OCI-LY7 (cell line): ENCODE data around the gene PXN. TPM values are rescaled to one million over a fixed set of nuclear protein-coding genes. Genes with fewer than 3 reads are reported as not detected.

ENCODE experiments used
- BruUV-seq: library from RNA; stranded (reverse); fragments of 400-500 nt; replicated peaks from 2 replicates; lab custom pipeline; 2021; lab: Mats Ljungman, UMichigan
- CTCF ChIA-PET: fragments of 300-600 bp; sonication (Branson Sonifier 250); formaldehyde crosslinking; loops from one replicate; lab custom pipeline; 2022; ENCODE audit warnings: antibody characterized with exemption; ENCODE audit not compliant: unreplicated experiment; lab: Charles Lee
- POLR2A ChIA-PET: fragments of 300-600 bp; sonication (Branson Sonifier 250); formaldehyde crosslinking; loops from one replicate; lab custom pipeline; 2022; ENCODE audit warnings: antibody characterized with exemption; lab: Charles Lee
- DNase-seq: peaks from one replicate; pipeline ENCODE4 v3.0.0-alpha.2; 2015; ENCODE audit warnings: low spot score
- H2AFZ ChIP-seq: fragments of 200-600 bp; sonication (generic), shearing (Covaris generic); 2 replicates; pipeline ENCODE4 v1.6.1; 2014; ENCODE audit warnings: mild to moderate bottlenecking, antibody characterized with exemption, low read length, moderate library complexity
- H3K27ac ChIP-seq: fragments of 200-600 bp; sonication (generic); 2 replicates; pipeline ENCODE4 v1.5.1; 2014; ENCODE audit warnings: mixed run types, low read depth, mild to moderate bottlenecking, moderate library complexity, low read length, inconsistent platforms; ENCODE audit not compliant: poor library complexity, severe bottlenecking
- H3K36me3 ChIP-seq: fragments of 200-600 bp; sonication (generic); 2 replicates; pipeline ENCODE4 v1.6.1; 2014; ENCODE audit warnings: mild to moderate bottlenecking, antibody characterized with exemption, low read length, moderate library complexity, mixed read lengths; ENCODE audit not compliant: insufficient read depth
- H3K4me1 ChIP-seq: fragments of 200-600 bp; sonication (generic); 2 replicates; pipeline ENCODE4 v1.5.1; 2014; ENCODE audit warnings: mild to moderate bottlenecking, low read length; ENCODE audit not compliant: insufficient read depth, poor library complexity, severe bottlenecking
- H3K4me2 ChIP-seq: fragments of 200-600 bp; sonication (generic); 2 replicates; pipeline ENCODE4 v1.6.1; 2014; ENCODE audit warnings: mild to moderate bottlenecking, low read length
- H3K4me3 ChIP-seq: fragments of 200-600 bp; sonication (generic); 2 replicates; pipeline ENCODE4 v1.5.1; 2014; ENCODE audit warnings: mild to moderate bottlenecking, low read depth, low read length; ENCODE audit not compliant: poor library complexity, severe bottlenecking
- H3K79me2 ChIP-seq: fragments of 200-600 bp; sonication (generic); 2 replicates; pipeline ENCODE4 v1.6.1; 2016; ENCODE audit warnings: low read depth, mild to moderate bottlenecking, low read length, moderate library complexity, mixed read lengths; ENCODE audit not compliant: insufficient read depth
- H3K9me2 ChIP-seq: fragments of 200-600 bp; sonication (generic); 2 replicates; pipeline ENCODE4 v1.6.1; 2016; ENCODE audit warnings: mild to moderate bottlenecking, low read length, mixed read lengths; ENCODE audit not compliant: insufficient read depth
- H3K9me3 ChIP-seq: fragments of 200-600 bp; sonication (generic); 2 replicates; pipeline ENCODE4 v1.6.1; 2014; ENCODE audit warnings: mild to moderate bottlenecking, mixed run types, low read length, mixed read lengths
- H4K20me1 ChIP-seq: fragments of 200-600 bp; sonication (generic); 2 replicates; pipeline ENCODE4 v1.6.1; 2014; ENCODE audit warnings: mild to moderate bottlenecking, antibody characterized with exemption, low read length, moderate library complexity, mixed read lengths; ENCODE audit not compliant: insufficient read depth
- EZH2phosphoT487 ChIP-seq: fragments of 200-600 bp; sonication (generic); IDR thresholded peaks from 2 replicates; pipeline ENCODE4 v1.6.1; 2018; ENCODE audit warnings: low read depth, borderline replicate concordance, mild to moderate bottlenecking, mixed run types, antibody characterized with exemption, low read length, moderate library complexity, mixed read lengths
- intact Hi-C: fragments of 100-400 bp; cut with micrococcal nuclease; formaldehyde crosslinking; loops from one replicate; pipeline ENCODE4 v1.10.0; 2022; ENCODE audit not compliant: unreplicated experiment
- total RNA-seq, 2 experiments: library from RNA; depleted of rRNA in 1 of 2; stranded (reverse); fragments of >200 nt in 1 of 2; shearing (Covaris generic) in 1 of 2; gene quantifications; 2 replicates each; pipeline ENCODE4 v1.2.3, GENCODE V29; 2014 to 2022
- TF ChIP-seq, protein P1 (sequence below): fragments of 200-600 bp; sonication (generic); conservative IDR thresholded peaks from 2 replicates; pipeline ENCODE4 v1.5.1; 2014; ENCODE audit warnings: mild to moderate bottlenecking, antibody characterized with exemption, low read length, moderate library complexity, mixed read lengths

Gene PXN
- total RNA-seq, 2 experiments from 2014 or later = 8.6 to 22.9 TPM

DNA sequence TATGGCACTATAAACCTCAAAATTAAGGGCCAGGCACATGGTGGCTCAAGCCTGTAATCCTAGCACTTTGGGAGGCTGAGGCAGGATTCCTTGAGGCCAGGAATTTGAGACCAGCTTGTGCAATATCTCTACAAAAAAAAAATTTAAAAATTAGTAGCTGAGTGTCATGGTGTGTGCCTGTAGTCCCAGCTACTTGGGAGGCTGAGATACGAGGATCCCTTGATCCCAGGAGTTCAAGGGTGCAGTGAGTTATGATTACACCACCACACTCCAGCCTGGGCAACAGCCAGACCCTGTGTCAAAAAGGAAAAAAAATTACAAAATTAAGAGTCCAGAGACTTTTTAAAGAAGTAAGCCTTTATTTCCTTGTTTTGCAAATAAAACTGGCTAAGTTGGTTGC, 69.2 kb downstream of the PXN start:
- Histone ChIP-seq H3K36me3 (peaks cover 66% of the 10 kb centered on the region), H3K27ac (peak overlapping the region; percentile 95), H3K79me2 (peaks cover 91% of the 10 kb centered on the region), H2AFZ (no peak overlapping the region), H3K9me3 (no peaks in the 10 kb centered on the region), H3K4me1 (peaks cover 68% of the 10 kb centered on the region), H3K4me3 (peak overlapping the region; percentile 90), H4K20me1 (peaks cover 27% of the 10 kb centered on the region), H3K9me2 (no peaks in the 10 kb centered on the region), H3K4me2 (peak overlapping the region; percentile 92)
- POLR2A ChIA-PET = interaction anchor here (0.6 to 1.3 kb wide), 6 partner anchors 8 to 95 kb away, joined by 4 to 5 read pairs (median 4); partner anchors contain the start of genes RAB35 and RNU4-2
- CTCF ChIA-PET = no interaction called here
- no TSS peak for BruUV-seq
- intact Hi-C loops = no loop called here
- TF ChIP-seq, protein P1, sequence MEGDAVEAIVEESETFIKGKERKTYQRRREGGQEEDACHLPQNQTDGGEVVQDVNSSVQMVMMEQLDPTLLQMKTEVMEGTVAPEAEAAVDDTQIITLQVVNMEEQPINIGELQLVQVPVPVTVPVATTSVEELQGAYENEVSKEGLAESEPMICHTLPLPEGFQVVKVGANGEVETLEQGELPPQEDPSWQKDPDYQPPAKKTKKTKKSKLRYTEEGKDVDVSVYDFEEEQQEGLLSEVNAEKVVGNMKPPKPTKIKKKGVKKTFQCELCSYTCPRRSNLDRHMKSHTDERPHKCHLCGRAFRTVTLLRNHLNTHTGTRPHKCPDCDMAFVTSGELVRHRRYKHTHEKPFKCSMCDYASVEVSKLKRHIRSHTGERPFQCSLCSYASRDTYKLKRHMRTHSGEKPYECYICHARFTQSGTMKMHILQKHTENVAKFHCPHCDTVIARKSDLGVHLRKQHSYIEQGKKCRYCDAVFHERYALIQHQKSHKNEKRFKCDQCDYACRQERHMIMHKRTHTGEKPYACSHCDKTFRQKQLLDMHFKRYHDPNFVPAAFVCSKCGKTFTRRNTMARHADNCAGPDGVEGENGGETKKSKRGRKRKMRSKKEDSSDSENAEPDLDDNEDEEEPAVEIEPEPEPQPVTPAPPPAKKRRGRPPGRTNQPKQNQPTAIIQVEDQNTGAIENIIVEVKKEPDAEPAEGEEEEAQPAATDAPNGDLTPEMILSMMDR = no peak
- TF ChIP-seq EZH2phosphoT487 = no peak
- DNase-seq = no peak

DNA sequence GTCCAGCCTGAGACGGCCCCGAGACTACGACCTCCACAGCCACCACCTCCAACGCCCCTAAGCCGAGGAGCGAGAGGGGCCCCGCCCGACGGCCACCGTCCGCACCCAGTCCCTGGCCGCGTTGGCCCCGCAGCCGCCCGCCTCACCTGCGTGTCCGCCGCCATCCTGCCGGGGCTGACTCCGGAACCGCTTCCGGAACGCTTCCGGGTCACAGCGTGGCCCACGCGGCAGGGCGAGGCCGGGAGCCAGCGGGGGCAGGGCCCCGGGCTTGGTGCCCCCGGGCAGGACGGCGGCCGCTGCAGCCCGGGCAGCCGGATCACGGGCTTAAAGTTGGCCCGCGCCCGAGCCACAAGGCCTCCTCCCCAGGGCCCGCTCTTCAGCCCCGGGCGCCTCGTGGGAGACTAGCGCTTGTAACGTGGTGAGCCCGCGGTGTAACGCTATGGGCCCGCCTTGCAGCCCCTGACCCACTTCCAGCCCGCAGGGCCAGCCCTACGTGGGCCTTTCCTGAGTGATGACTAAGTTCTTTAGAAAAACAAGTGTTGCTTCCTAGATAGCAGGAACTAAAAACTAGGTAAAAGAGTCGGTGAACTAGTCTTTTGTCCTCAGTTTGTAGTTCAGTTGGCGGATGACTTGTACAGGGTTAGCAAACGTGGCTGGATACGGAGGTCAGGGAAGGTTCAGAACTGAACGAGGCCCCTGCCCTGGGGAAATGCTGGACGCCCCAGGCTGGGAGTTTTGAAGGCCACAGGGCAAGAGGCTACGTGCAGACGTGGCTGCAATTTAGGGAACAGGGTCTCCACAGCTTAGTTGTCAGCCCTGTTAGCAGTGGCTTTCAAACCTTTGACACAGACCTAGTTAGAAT, 70.8 kb downstream of the PXN start, which contains the start of gene GCN1:
GCN1 (minus strand) TSS at position 182 of the 862 bp plus-strand sequence; CDS start at position 164, 18 bp downstream.
- Histone ChIP-seq H3K27ac (peak within 1 kb of the TSS; percentile 95), H3K36me3 (peaks cover 67% of the 10 kb centered on the region), H2AFZ (no peak within 1 kb of the TSS; the same call in 1 of the 2 replicates), H4K20me1 (peaks cover 21% of the 10 kb centered on the region), H3K4me2 (peak within 1 kb of the TSS; percentile 92), H3K79me2 (peaks cover 94% of the 10 kb centered on the region), H3K9me3 (no peaks in the 10 kb centered on the region), H3K9me2 (no peaks in the 10 kb centered on the region), H3K4me1 (peaks cover 81% of the 10 kb centered on the region), H3K4me3 (peak within 1 kb of the TSS; percentile 90)
- intact Hi-C loops = loop anchor here (5.0 kb wide), 1 partner anchor 72 kb away; no protein-coding TSS in a partner anchor
- TF ChIP-seq, protein P1 = no peak
- TF ChIP-seq EZH2phosphoT487 = no peak
- CTCF ChIA-PET = no interaction called here
- POLR2A ChIA-PET = interaction anchor here (0.6 kb wide), 1 partner anchor 572 kb away, joined by 4 read pairs; no protein-coding TSS in a partner anchor
- BruUV-seq = no TSS peak
- peak; percentile 86 for DNase-seq
